Glutamatergic neuron (in vitro differentiated cells): ENCODE results near the gene NEURL1. TPM values are rescaled to one million over a fixed set of nuclear protein-coding genes. Genes with fewer than 3 reads are reported as not detected.
A peak's percentile ranks its signal among the peaks of the same experiment; 100 is the strongest.
"Not testable (repeated sequence)": the region's sequence is repeated elsewhere in the genome, so short reads cannot be mapped to it uniquely, and the experiment has no call there.

Experiments
- DNase-seq: peaks from one replicate; pipeline ENCODE4 v3.0.0; 2022
- H3K27ac Mint-ChIP-seq: one replicate; pipeline ENCODE4 v1.8.0; 2020; ENCODE audit warnings: mild to moderate bottlenecking, mixed read lengths, inconsistent platforms; ENCODE audit not compliant: unreplicated experiment
- H3K27me3 Mint-ChIP-seq: one replicate; pipeline ENCODE4 v1.8.0; 2020; ENCODE audit warnings: mild to moderate bottlenecking, moderate library complexity, mixed read lengths, inconsistent platforms; ENCODE audit not compliant: unreplicated experiment
- H3K36me3 Mint-ChIP-seq: one replicate; pipeline ENCODE4 v1.8.0; 2020; ENCODE audit warnings: mild to moderate bottlenecking, mixed read lengths, inconsistent platforms; ENCODE audit not compliant: unreplicated experiment
- H3K4me1 Mint-ChIP-seq: one replicate; pipeline ENCODE4 v1.8.0; 2020; ENCODE audit warnings: mild to moderate bottlenecking, low read depth, mixed read lengths, inconsistent platforms; ENCODE audit not compliant: unreplicated experiment
- H3K4me3 Mint-ChIP-seq: one replicate; pipeline ENCODE4 v1.8.0; 2020; ENCODE audit warnings: mild to moderate bottlenecking, mixed read lengths, inconsistent platforms; ENCODE audit not compliant: unreplicated experiment
- H3K9me3 Mint-ChIP-seq: one replicate; pipeline ENCODE4 v1.8.0; 2020; ENCODE audit warnings: mild to moderate bottlenecking, moderate library complexity, mixed read lengths, inconsistent platforms; ENCODE audit not compliant: unreplicated experiment
- CTCF ChIP-seq: fragments of 200-600 bp; sonication (generic); IDR thresholded peaks from one replicate; pipeline ENCODE4 v1.5.0; 2021; ENCODE audit not compliant: partially characterized antibody, unreplicated experiment
- total RNA-seq: library from RNA; stranded (reverse); fragmentation: NEBNext Ultra II Directional; extraction: Animal tissue kit (Norgen Biotek cat#: 25700); gene quantifications from one replicate; pipeline ENCODE4 v1.2.1, GENCODE V29; 2021; ENCODE audit not compliant: unreplicated experiment

The NEURL1 gene
- total RNA-seq, 1 donor from 2014 or later, result 3.1 TPM

- H3K27ac Mint-ChIP-seq, result no peak overlapping the region
- no peaks in the 10 kb centered on the region for H3K27me3 Mint-ChIP-seq
- no peak overlapping the region for H3K4me3 Mint-ChIP-seq
- TF ChIP-seq CTCF, result peak; percentile 73
- H3K36me3 Mint-ChIP-seq, result no peaks in the 10 kb centered on the region
- no peak for DNase-seq
- H3K4me1 Mint-ChIP-seq, result peaks cover 3% of the 10 kb centered on the region
- peaks cover 1% of the 10 kb centered on the region for H3K9me3 Mint-ChIP-seq
Observed at GRCh38 chr10:103481974-103482531, 11.5 kb upstream of the NEURL1 start.

- H3K9me3 Mint-ChIP-seq, H3K36me3 Mint-ChIP-seq, H3K4me1 Mint-ChIP-seq, H3K27me3 Mint-ChIP-seq, H3K4me3 Mint-ChIP-seq, H3K27ac Mint-ChIP-seq, DNase-seq: not testable (repeated sequence)
Observed at GRCh38 chr10:103486635-103487409, 6.7 kb upstream of the NEURL1 start.

GRCh38 chr10:103487410-103487708, 6.1 kb upstream of the NEURL1 start:
- TF ChIP-seq CTCF, result no peak

DNA sequence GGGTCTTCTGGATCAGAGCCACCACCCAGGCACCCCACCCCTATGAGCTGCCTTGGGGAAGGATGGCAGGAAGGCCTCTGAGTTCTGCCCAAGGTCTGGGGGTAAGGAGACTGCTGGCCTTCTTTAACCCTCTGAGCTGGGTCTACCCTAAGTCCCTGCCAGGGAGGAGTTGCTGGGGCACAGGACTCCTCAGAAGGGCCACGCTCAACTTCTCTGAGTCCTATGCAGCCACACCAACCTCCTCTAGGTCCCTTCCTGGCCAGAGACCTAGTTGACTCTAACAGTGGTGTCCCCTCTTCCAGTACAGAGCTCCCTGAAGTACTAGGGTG, 2.6 kb upstream of the NEURL1 start:
- H3K27ac Mint-ChIP-seq, result no peak overlapping the region
- no peak for DNase-seq
- no peak for TF ChIP-seq CTCF
- peaks cover 9% of the 10 kb centered on the region for H3K9me3 Mint-ChIP-seq
- peaks cover 24% of the 10 kb centered on the region for H3K27me3 Mint-ChIP-seq
- H3K4me3 Mint-ChIP-seq, result no peak overlapping the region
- H3K36me3 Mint-ChIP-seq, result no peaks in the 10 kb centered on the region
- H3K4me1 Mint-ChIP-seq, result peaks cover 20% of the 10 kb centered on the region

More at GRCh38 chr10:103487410-103487708, 6.1 kb upstream of the NEURL1 start:
- no peak for DNase-seq
- H3K4me1 Mint-ChIP-seq, result peaks cover 11% of the 10 kb centered on the region
- peaks cover 6% of the 10 kb centered on the region for H3K9me3 Mint-ChIP-seq
- H3K4me3 Mint-ChIP-seq, result no peak overlapping the region
- H3K36me3 Mint-ChIP-seq, result no peaks in the 10 kb centered on the region
- H3K27ac Mint-ChIP-seq, result no peak overlapping the region
- peaks cover 10% of the 10 kb centered on the region for H3K27me3 Mint-ChIP-seq

DNA sequence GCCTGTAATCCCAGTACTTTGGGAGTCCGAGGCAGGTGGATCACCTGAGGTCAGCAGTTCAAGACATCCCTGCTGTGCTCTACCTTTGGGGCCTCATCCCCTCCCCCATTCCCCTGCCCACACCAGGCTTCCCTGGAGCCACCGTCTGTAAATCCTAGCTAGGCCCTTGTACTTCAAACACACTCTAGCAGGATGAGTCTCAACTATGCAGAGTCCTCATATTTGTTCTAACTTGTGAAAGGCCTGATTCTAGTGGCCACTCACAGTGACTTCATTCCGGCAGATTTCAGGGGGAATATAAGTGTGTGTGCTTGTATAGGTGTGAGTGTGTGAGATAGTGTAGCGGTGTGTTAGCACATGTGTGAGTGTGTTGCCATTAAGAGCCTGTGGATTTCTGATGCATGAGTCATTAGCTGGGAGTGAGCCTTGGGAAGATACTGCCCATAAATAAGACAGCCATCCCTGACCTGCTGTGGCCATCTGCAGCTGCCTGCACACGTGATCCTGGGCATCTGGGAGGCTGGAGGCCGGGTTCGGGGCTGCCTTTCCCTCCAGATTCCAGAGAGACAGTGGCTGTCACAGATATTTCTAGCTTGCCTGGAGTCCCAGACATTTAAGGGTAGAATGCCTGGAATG, 1.7 kb upstream of the NEURL1 start:
- Mint-ChIP-seq H3K27ac (peak overlapping the region; percentile 75), H3K27me3 (peaks cover 24% of the 10 kb centered on the region), H3K9me3 (peaks cover 9% of the 10 kb centered on the region), H3K36me3 (no peaks in the 10 kb centered on the region), H3K4me1 (peaks cover 20% of the 10 kb centered on the region), H3K4me3 (peak overlapping the region; percentile 28)
- TF ChIP-seq CTCF, result no peak
- DNase-seq, result peak; percentile 83
